Measurements from ENCODE around the gene ZC3H18. TPM values are rescaled to one million over a fixed set of nuclear protein-coding genes. Genes with fewer than 3 reads are reported as not detected.

The ZC3H18 gene
- total RNA-seq, 1 donor from 2014 or later = 50.2 TPM

- Mint-ChIP-seq H3K9me3 (ENCODE audit: unreplicated experiment) (no peaks in the 10 kb centered on the region), H3K27ac (ENCODE audit: unreplicated experiment) (no peak overlapping the region), H3K4me3 (ENCODE audit: unreplicated experiment) (no peak overlapping the region), H3K36me3 (ENCODE audit: unreplicated experiment) (no peaks in the 10 kb centered on the region), H3K27me3 (ENCODE audit: unreplicated experiment) (peaks cover 7% of the 10 kb centered on the region), H3K4me1 (ENCODE audit: unreplicated experiment) (peaks cover 12% of the 10 kb centered on the region)
- TF ChIP-seq, protein P1, sequence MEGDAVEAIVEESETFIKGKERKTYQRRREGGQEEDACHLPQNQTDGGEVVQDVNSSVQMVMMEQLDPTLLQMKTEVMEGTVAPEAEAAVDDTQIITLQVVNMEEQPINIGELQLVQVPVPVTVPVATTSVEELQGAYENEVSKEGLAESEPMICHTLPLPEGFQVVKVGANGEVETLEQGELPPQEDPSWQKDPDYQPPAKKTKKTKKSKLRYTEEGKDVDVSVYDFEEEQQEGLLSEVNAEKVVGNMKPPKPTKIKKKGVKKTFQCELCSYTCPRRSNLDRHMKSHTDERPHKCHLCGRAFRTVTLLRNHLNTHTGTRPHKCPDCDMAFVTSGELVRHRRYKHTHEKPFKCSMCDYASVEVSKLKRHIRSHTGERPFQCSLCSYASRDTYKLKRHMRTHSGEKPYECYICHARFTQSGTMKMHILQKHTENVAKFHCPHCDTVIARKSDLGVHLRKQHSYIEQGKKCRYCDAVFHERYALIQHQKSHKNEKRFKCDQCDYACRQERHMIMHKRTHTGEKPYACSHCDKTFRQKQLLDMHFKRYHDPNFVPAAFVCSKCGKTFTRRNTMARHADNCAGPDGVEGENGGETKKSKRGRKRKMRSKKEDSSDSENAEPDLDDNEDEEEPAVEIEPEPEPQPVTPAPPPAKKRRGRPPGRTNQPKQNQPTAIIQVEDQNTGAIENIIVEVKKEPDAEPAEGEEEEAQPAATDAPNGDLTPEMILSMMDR (IDR thresholded peaks at IDR 0.05) = no peak
- no peak for DNase-seq (ENCODE audit: extremely low spot score, unreplicated experiment)
Measured at GRCh38 chr16:88533381-88533917, 36.8 kb upstream of the ZC3H18 start.

GRCh38 chr16:88533932-88534637 lies 36.1 kb upstream of the ZC3H18 start:
- Mint-ChIP-seq H3K9me3 (ENCODE audit: unreplicated experiment) (no peaks in the 10 kb centered on the region), H3K4me3 (ENCODE audit: unreplicated experiment) (no peak overlapping the region), H3K27ac (ENCODE audit: unreplicated experiment) (no peak overlapping the region), H3K27me3 (ENCODE audit: unreplicated experiment) (peaks cover 11% of the 10 kb centered on the region), H3K36me3 (ENCODE audit: unreplicated experiment) (no peaks in the 10 kb centered on the region), H3K4me1 (ENCODE audit: unreplicated experiment) (peaks cover 12% of the 10 kb centered on the region)
- TF ChIP-seq, protein P1 (IDR thresholded peaks at IDR 0.05) = peak; percentile 17
- peak; percentile 93 for DNase-seq (ENCODE audit: extremely low spot score, unreplicated experiment)

GRCh38 chr16:88534638-88535190 lies 35.5 kb upstream of the ZC3H18 start:
- Mint-ChIP-seq H3K4me3 (ENCODE audit: unreplicated experiment) (peak overlapping the region; percentile 73), H3K36me3 (ENCODE audit: unreplicated experiment) (no peaks in the 10 kb centered on the region), H3K9me3 (ENCODE audit: unreplicated experiment) (no peaks in the 10 kb centered on the region), H3K27ac (ENCODE audit: unreplicated experiment) (no peak overlapping the region), H3K27me3 (ENCODE audit: unreplicated experiment) (peaks cover 12% of the 10 kb centered on the region), H3K4me1 (ENCODE audit: unreplicated experiment) (peaks cover 12% of the 10 kb centered on the region)
- TF ChIP-seq, protein P1 (IDR thresholded peaks at IDR 0.05) = no peak
- DNase-seq (ENCODE audit: extremely low spot score, unreplicated experiment) = no peak

GRCh38 chr16:88535191-88535856 lies 34.9 kb upstream of the ZC3H18 start:
- Mint-ChIP-seq H3K27me3 (ENCODE audit: unreplicated experiment) (peaks cover 12% of the 10 kb centered on the region), H3K4me1 (ENCODE audit: unreplicated experiment) (peaks cover 12% of the 10 kb centered on the region), H3K4me3 (ENCODE audit: unreplicated experiment) (peak overlapping the region; percentile 72), H3K27ac (ENCODE audit: unreplicated experiment) (no peak overlapping the region), H3K36me3 (ENCODE audit: unreplicated experiment) (no peaks in the 10 kb centered on the region), H3K9me3 (ENCODE audit: unreplicated experiment) (no peaks in the 10 kb centered on the region)
- TF ChIP-seq, protein P1 (IDR thresholded peaks at IDR 0.05) = no peak
- DNase-seq (ENCODE audit: extremely low spot score, unreplicated experiment) = no peak

DNA sequence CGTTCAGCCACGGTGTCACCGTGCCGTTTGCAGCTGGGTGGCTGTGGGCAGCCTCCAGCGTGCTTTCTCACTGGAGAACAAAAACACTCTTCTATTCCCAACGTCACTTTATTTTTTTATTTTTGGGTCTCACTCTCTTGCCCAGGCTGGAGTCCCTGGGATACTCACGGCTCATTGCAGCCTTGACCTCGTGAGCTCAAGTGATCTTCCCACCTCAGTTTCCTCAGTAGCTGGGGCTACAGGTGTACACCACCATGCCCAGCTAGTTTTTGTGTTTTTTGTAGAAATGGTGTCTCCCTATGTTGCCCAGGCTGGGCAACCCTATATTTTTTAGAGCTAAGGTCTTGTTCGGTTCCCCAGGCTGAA lies 34.4 kb upstream of the ZC3H18 start:
- TF ChIP-seq, protein P1 (IDR thresholded peaks at IDR 0.05) = no peak
- Mint-ChIP-seq H3K4me3 (ENCODE audit: unreplicated experiment) (peak overlapping the region; percentile 72), H3K27ac (ENCODE audit: unreplicated experiment) (peak overlapping the region; percentile 64), H3K4me1 (ENCODE audit: unreplicated experiment) (peaks cover 12% of the 10 kb centered on the region), H3K36me3 (ENCODE audit: unreplicated experiment) (no peaks in the 10 kb centered on the region), H3K9me3 (ENCODE audit: unreplicated experiment) (no peaks in the 10 kb centered on the region), H3K27me3 (ENCODE audit: unreplicated experiment) (peaks cover 12% of the 10 kb centered on the region)
- no peak for DNase-seq (ENCODE audit: extremely low spot score, unreplicated experiment)

Measured in osteocyte (in vitro differentiated cells).